WTC11 (cell line): ENCODE results near the gene PPP1CA. TPM values are rescaled to one million over a fixed set of nuclear protein-coding genes. Genes with fewer than 3 reads are reported as not detected.

ENCODE experiments used
- ATAC-seq: fragments of 200-7000 bp; cut with Tn5 transposase; 2 replicates; pipeline ENCODE4 v1.10.0; 2021; ENCODE audit warnings: mild to moderate bottlenecking, moderate library complexity
- CTCF ChIA-PET: fragments of 300-600 bp; sonication (Branson Sonifier 250); formaldehyde crosslinking; loops from one replicate; lab custom pipeline; 2021; ENCODE audit warnings: antibody characterized with exemption; lab: Charles Lee
- POLR2A ChIA-PET: fragments of 350-600 bp; sonication (Branson Sonifier 250); formaldehyde crosslinking; loops from one replicate; lab custom pipeline; 2021; ENCODE audit warnings: antibody characterized with exemption; lab: Charles Lee
- DNase-seq: peaks from one replicate; pipeline ENCODE4 v3.0.0; 2021; ENCODE audit warnings: low spot score
- H3K27ac Mint-ChIP-seq: 2 replicates; pipeline ENCODE4 v1.8.0; 2021; ENCODE audit warnings: mixed read lengths
- H3K27me3 Mint-ChIP-seq: 2 replicates; pipeline ENCODE4 v1.8.0; 2021; ENCODE audit warnings: low read depth, mild to moderate bottlenecking, moderate library complexity, mixed read lengths
- H3K36me3 Mint-ChIP-seq: 2 replicates; pipeline ENCODE4 v1.8.0; 2021; ENCODE audit warnings: mixed read lengths
- H3K4me1 Mint-ChIP-seq: 2 replicates; pipeline ENCODE4 v1.8.0; 2022; ENCODE audit warnings: mixed read lengths
- H3K4me3 Mint-ChIP-seq: 2 replicates; pipeline ENCODE4 v1.8.0; 2021; ENCODE audit warnings: mild to moderate bottlenecking, moderate library complexity, mixed read lengths
- H3K9me3 Mint-ChIP-seq: 2 replicates; pipeline ENCODE4 v1.8.0; 2021; ENCODE audit warnings: mixed read lengths
- ATF6 ChIP-seq: sonication (generic); formaldehyde crosslinking; IDR thresholded peaks from 2 replicates; pipeline ENCODE4 v1.8.1; 2023; ENCODE audit warnings: mild to moderate bottlenecking, missing genetic modification reagents
- CTCF ChIP-seq: fragments of 200-600 bp; IDR thresholded peaks from 2 replicates; pipeline ENCODE4 v1.8.0; 2022; ENCODE audit warnings: antibody characterized with exemption
- E2F5 ChIP-seq: sonication (generic); formaldehyde crosslinking; IDR thresholded peaks from 2 replicates; pipeline ENCODE4 v1.8.1; 2022; ENCODE audit warnings: mild to moderate bottlenecking, moderate library complexity, missing genetic modification reagents
- ERG ChIP-seq: fragments of 250-450 bp; sonication (Bioruptor Pico); IDR thresholded peaks from 2 replicates; pipeline ENCODE4 v1.8.0; 2021; ENCODE audit warnings: mild to moderate bottlenecking
- FOXK1 ChIP-seq: sonication (generic); formaldehyde crosslinking; IDR thresholded peaks from 2 replicates; pipeline ENCODE4 v1.8.0; 2022; ENCODE audit warnings: mild to moderate bottlenecking, moderate library complexity, missing genetic modification reagents
- FOXP4 ChIP-seq: sonication (generic); formaldehyde crosslinking; IDR thresholded peaks from 2 replicates; pipeline ENCODE4 v1.8.0; 2022; ENCODE audit warnings: mild to moderate bottlenecking, missing genetic modification reagents
- GRHL2 ChIP-seq: fragments of 250-450 bp; sonication (Bioruptor Pico); IDR thresholded peaks from 2 replicates; pipeline ENCODE4 v1.8.0; 2022; ENCODE audit warnings: mild to moderate bottlenecking, moderate library complexity; ENCODE audit not compliant: insufficient replicate concordance, severe bottlenecking
- MAX ChIP-seq: sonication (generic); formaldehyde crosslinking; IDR thresholded peaks from 2 replicates; pipeline ENCODE4 v1.8.0; 2022; ENCODE audit warnings: mild to moderate bottlenecking, missing genetic modification reagents
- NR2C2 ChIP-seq: sonication (generic); formaldehyde crosslinking; IDR thresholded peaks from 2 replicates; pipeline ENCODE4 v1.8.0; 2022; ENCODE audit warnings: mild to moderate bottlenecking, missing genetic modification reagents
- PREB ChIP-seq: sonication (generic); formaldehyde crosslinking; IDR thresholded peaks from 2 replicates; pipeline ENCODE4 v1.8.1; 2022; ENCODE audit warnings: mild to moderate bottlenecking, missing genetic modification reagents, moderate library complexity, borderline replicate concordance
- RELA ChIP-seq: sonication (generic); formaldehyde crosslinking; IDR thresholded peaks from 2 replicates; pipeline ENCODE4 v1.8.1; 2022; ENCODE audit warnings: missing genetic modification reagents, mild to moderate bottlenecking, borderline replicate concordance
- TEAD1 ChIP-seq: sonication (generic); formaldehyde crosslinking; IDR thresholded peaks from 2 replicates; pipeline ENCODE4 v1.8.0; 2022; ENCODE audit warnings: mild to moderate bottlenecking, missing genetic modification reagents
- ZNF121 ChIP-seq: sonication (generic); formaldehyde crosslinking; IDR thresholded peaks from 2 replicates; pipeline ENCODE4 v1.8.0; 2023; ENCODE audit warnings: missing genetic modification reagents
- total RNA-seq: library from RNA; stranded (reverse); gene quantifications from 3 replicates; pipeline ENCODE4 v1.2.3, GENCODE V29; 2021

Gene PPP1CA
- total RNA-seq, 1 experiment from 2014 or later: 220 TPM

- peaks cover 17% of the 10 kb centered on the region for H3K4me1 Mint-ChIP-seq
- H3K27me3 Mint-ChIP-seq: peaks cover 17% of the 10 kb centered on the region
- no peak overlapping the region for H3K4me3 Mint-ChIP-seq
- no peak for DNase-seq
- POLR2A ChIA-PET: interaction anchor here (2.3 kb wide), 1 partner anchor 16 kb away, joined by 7 read pairs; the partner anchor contains the start of gene PPP1CA
- CTCF ChIA-PET: interaction anchor here (1.6 kb wide), 1 partner anchor 35 kb away, joined by 3 read pairs; no protein-coding TSS in a partner anchor
- no peaks in the 10 kb centered on the region for H3K9me3 Mint-ChIP-seq
- no peaks in the 10 kb centered on the region for H3K36me3 Mint-ChIP-seq
- no peak overlapping the region for H3K27ac Mint-ChIP-seq
- ATAC-seq: no peak
- no peak for TF ChIP-seq GRHL2 (CRISPR knock-in tag)
- no peak for TF ChIP-seq FOXK1 (CRISPR knock-in tag)
- no peak for TF ChIP-seq CTCF
- no peak; the same call in 1 of the 2 replicates for TF ChIP-seq RELA (CRISPR knock-in tag)
- TF ChIP-seq PREB: no peak
- no peak for TF ChIP-seq NR2C2 (CRISPR knock-in tag)
- no peak for TF ChIP-seq E2F5
- no peak for TF ChIP-seq ATF6
- no peak for TF ChIP-seq MAX (CRISPR knock-in tag)
- TF ChIP-seq TEAD1 (CRISPR knock-in tag): no peak
- no peak for TF ChIP-seq ERG (CRISPR knock-in tag)
- TF ChIP-seq ZNF121 (CRISPR knock-in tag): no peak
Measured at GRCh38 chr11:67417425-67417824, 15.8 kb upstream of the PPP1CA start.

- H3K4me1 Mint-ChIP-seq: peaks cover 17% of the 10 kb centered on the region
- H3K9me3 Mint-ChIP-seq: no peaks in the 10 kb centered on the region
- no peak for DNase-seq
- ChIA-PET CTCF (interaction anchor here (1.2 to 1.6 kb wide), 2 partner anchors 15 to 34 kb away, joined by 3 to 5 read pairs; partner anchors contain the start of gene PPP1CA), POLR2A (interaction anchor here (2.3 kb wide), 1 partner anchor 15 kb away, joined by 7 read pairs; the partner anchor contains the start of gene PPP1CA)
- no peaks in the 10 kb centered on the region for H3K36me3 Mint-ChIP-seq
- peak overlapping the region; percentile 81 for H3K27ac Mint-ChIP-seq
- ATAC-seq: no peak
- peak overlapping the region; percentile 65 for H3K4me3 Mint-ChIP-seq
- no peak for TF ChIP-seq GRHL2 (CRISPR knock-in tag)
- 0 out of 2 replicates have a peak, but pooled peaks have one; percentile 3 for TF ChIP-seq FOXP4 (CRISPR knock-in tag)
- TF ChIP-seq, all 79 proteins: peak for 1
- peaks cover 20% of the 10 kb centered on the region for H3K27me3 Mint-ChIP-seq
Measured at GRCh38 chr11:67416416-67417335, 15.0 kb upstream of the PPP1CA start.
